Parathyroid adenoma (tissue), 2 donors: ENCODE measurements around the gene ATP1B2.

Source experiments
- H2AFZ ChIP-seq: fragments of 300-600 bp; sonication (generic); one replicate; pipeline ENCODE4 v1.7.0; 2017; ENCODE audit warnings: antibody characterized with exemption, mild to moderate bottlenecking
- H3K27ac ChIP-seq: fragments of 300-600 bp; sonication (generic); one replicate; pipeline ENCODE4 v1.7.0; 2017
- H3K27me3 ChIP-seq: fragments of 300-600 bp; sonication (generic); one replicate; pipeline ENCODE4 v1.7.0; 2017; ENCODE audit warnings: low read length; ENCODE audit not compliant: control insufficient read depth, insufficient read depth
- H3K36me3 ChIP-seq: fragments of 300-600 bp; sonication (generic); one replicate; pipeline ENCODE4 v1.7.0; 2017; ENCODE audit warnings: low read length; ENCODE audit not compliant: control insufficient read depth, insufficient read depth
- H3K4me1 ChIP-seq: fragments of 300-600 bp; sonication (generic); one replicate; pipeline ENCODE4 v1.7.0; 2017; ENCODE audit warnings: control low read depth
- H3K4me2 ChIP-seq: fragments of 300-600 bp; sonication (generic); one replicate; pipeline ENCODE4 v1.7.0; 2017; ENCODE audit warnings: low read length
- H3K4me3 ChIP-seq: fragments of 300-600 bp; sonication (generic); one replicate; pipeline ENCODE4 v1.7.0; 2017; ENCODE audit warnings: low read depth, low read length
- H3K79me2 ChIP-seq: fragments of 300-600 bp; sonication (generic); one replicate; pipeline ENCODE4 v1.7.0; 2017; ENCODE audit warnings: control low read depth
- H3K9ac ChIP-seq: fragments of 300-600 bp; sonication (generic); one replicate; pipeline ENCODE4 v1.7.0; 2017; ENCODE audit warnings: mild to moderate bottlenecking
- H3K9me3 ChIP-seq: fragments of 300-600 bp; sonication (generic); one replicate; pipeline ENCODE4 v1.7.0; 2017; ENCODE audit warnings: low read length; ENCODE audit not compliant: control insufficient read depth
- TF ChIP-seq, protein P1 (sequence below): fragments of 300-600 bp; sonication (generic); IDR thresholded peaks from one replicate; pipeline ENCODE4 v1.7.0; 2017; ENCODE audit warnings: antibody characterized with exemption, mild to moderate bottlenecking
- donor health status: primary hyperparathyroidism.

ATP1B2 gene

DNA sequence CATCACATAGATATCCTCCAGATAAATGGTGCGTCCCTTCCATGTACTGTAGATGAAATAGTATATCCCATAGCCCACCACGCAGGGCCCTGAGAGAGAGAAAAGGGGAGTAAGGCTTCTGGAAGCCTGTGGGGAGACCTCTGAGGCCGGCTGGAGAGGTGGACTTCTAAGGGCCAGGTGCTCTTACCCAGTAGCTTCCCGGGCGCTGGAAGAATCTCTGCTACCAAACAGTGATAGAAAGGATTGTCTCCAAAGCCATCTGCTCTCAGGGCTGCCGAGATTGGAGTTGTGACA is 23.8 kb upstream of the ATP1B2 start:
- Histone ChIP-seq H2AFZ (peak overlapping the region; percentile 83), H3K4me2 (peak overlapping the region; percentile 88)
- TF ChIP-seq, protein P1, sequence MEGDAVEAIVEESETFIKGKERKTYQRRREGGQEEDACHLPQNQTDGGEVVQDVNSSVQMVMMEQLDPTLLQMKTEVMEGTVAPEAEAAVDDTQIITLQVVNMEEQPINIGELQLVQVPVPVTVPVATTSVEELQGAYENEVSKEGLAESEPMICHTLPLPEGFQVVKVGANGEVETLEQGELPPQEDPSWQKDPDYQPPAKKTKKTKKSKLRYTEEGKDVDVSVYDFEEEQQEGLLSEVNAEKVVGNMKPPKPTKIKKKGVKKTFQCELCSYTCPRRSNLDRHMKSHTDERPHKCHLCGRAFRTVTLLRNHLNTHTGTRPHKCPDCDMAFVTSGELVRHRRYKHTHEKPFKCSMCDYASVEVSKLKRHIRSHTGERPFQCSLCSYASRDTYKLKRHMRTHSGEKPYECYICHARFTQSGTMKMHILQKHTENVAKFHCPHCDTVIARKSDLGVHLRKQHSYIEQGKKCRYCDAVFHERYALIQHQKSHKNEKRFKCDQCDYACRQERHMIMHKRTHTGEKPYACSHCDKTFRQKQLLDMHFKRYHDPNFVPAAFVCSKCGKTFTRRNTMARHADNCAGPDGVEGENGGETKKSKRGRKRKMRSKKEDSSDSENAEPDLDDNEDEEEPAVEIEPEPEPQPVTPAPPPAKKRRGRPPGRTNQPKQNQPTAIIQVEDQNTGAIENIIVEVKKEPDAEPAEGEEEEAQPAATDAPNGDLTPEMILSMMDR, result no peak

GRCh38 chr17:7627250-7628121 is 23.2 kb upstream of the ATP1B2 start, which contains the start of gene SAT2:
TSS of gene SAT2 (minus strand) at chr17:7627821. CDS start at chr17:7627635, 186 bp downstream.
- peak within 1 kb of the TSS; percentile 91 for H3K27ac ChIP-seq
- H2AFZ ChIP-seq, result peak within 1 kb of the TSS; percentile 83
- H3K4me1 ChIP-seq, result peaks cover 25% of the 10 kb centered on the region

More for the DNA sequence above, 23.8 kb upstream of the ATP1B2 start:
- H3K79me2 ChIP-seq, result no peaks in the 10 kb centered on the region
- H3K4me3 ChIP-seq, result peak overlapping the region; percentile 94
- no peaks in the 10 kb centered on the region for H3K27me3 ChIP-seq
- H3K9ac ChIP-seq, result peak overlapping the region; percentile 54
- no peaks in the 10 kb centered on the region for H3K9me3 ChIP-seq
- H3K36me3 ChIP-seq, result no peaks in the 10 kb centered on the region
- peaks cover 19% of the 10 kb centered on the region for H3K4me1 ChIP-seq
- peak overlapping the region; percentile 91 for H3K27ac ChIP-seq

DNA sequence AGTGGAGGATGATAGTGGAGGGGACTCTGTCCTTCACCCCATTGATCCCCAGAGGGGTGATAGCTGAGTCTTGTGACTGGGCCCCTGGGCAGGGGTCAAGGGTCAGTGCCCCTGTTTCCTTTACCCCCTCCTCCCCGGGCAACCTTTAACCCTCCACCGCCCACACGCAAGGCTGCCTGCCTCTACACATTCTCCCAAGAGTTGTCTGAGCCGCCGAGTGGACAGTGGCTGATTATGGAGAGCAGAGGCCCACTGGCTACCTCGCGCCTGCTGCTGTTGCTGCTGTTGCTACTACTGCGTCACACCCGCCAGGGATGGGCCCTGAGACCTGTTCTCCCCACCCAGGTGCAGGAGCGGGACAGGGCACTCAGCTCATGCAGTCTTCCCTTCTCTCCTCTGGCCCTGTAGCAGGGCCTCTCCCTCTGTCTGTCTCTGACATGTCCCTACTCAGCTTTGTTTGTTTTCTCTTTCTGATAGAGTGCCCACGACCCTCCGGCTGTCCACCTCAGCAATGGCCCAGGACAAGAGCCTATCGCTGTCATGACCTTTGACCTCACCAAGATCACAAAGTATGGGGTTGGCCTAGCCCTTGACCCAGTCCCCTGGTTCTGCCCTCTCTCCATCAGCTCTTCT is 20.7 kb upstream of the ATP1B2 start, which contains the start of gene SHBG:
Gene SHBG (plus strand): TSS at position 197 of the 633 bp plus-strand sequence. CDS start 38 bp downstream, at position 235.
- Histone ChIP-seq H3K27ac (peak within 1 kb of the TSS; percentile 63), H3K27me3 (no peaks in the 10 kb centered on the region), H2AFZ (peak within 1 kb of the TSS; percentile 79), H3K4me1 (peaks cover 30% of the 10 kb centered on the region), H3K36me3 (no peaks in the 10 kb centered on the region), H3K9me3 (no peaks in the 10 kb centered on the region), H3K4me2 (no peak within 1 kb of the TSS), H3K4me3 (no peak within 1 kb of the TSS), H3K79me2 (no peaks in the 10 kb centered on the region), H3K9ac (no peak within 1 kb of the TSS)
- TF ChIP-seq, protein P1, result no peak

More at GRCh38 chr17:7627250-7628121, 23.2 kb upstream of the ATP1B2 start, which contains the start of gene SAT2:
- TF ChIP-seq, protein P1, result no peak
- Histone ChIP-seq H3K9me3 (no peaks in the 10 kb centered on the region), H3K79me2 (no peaks in the 10 kb centered on the region), H3K36me3 (no peaks in the 10 kb centered on the region), H3K4me3 (peak within 1 kb of the TSS; percentile 94), H3K27me3 (no peaks in the 10 kb centered on the region), H3K9ac (peak within 1 kb of the TSS; percentile 54), H3K4me2 (peak within 1 kb of the TSS; percentile 88)

GRCh38 chr17:7631398-7632380 is 19.0 kb upstream of the ATP1B2 start:
- peak overlapping the region; percentile 36 for H3K4me2 ChIP-seq
- no peaks in the 10 kb centered on the region for H3K9me3 ChIP-seq
- no peaks in the 10 kb centered on the region for H3K79me2 ChIP-seq
- H3K9ac ChIP-seq, result no peak overlapping the region
- TF ChIP-seq, protein P1, result no peak
- no peaks in the 10 kb centered on the region for H3K36me3 ChIP-seq
- peak overlapping the region; percentile 63 for H3K27ac ChIP-seq
- peaks cover 28% of the 10 kb centered on the region for H3K4me1 ChIP-seq
- peak overlapping the region; percentile 79 for H2AFZ ChIP-seq
- H3K27me3 ChIP-seq, result no peaks in the 10 kb centered on the region
- H3K4me3 ChIP-seq, result peak overlapping the region; percentile 1
